ENCODE results near the gene CAD. TPM values are rescaled to one million over a fixed set of nuclear protein-coding genes. Genes with fewer than 3 reads are reported as not detected.

The CAD gene
- total and polyA plus RNA-seq, 2 donors (not counting 3 experiments of a cell fraction or from before 2014, with no cell fraction given), result 60.3 to 91.4 TPM

DNA sequence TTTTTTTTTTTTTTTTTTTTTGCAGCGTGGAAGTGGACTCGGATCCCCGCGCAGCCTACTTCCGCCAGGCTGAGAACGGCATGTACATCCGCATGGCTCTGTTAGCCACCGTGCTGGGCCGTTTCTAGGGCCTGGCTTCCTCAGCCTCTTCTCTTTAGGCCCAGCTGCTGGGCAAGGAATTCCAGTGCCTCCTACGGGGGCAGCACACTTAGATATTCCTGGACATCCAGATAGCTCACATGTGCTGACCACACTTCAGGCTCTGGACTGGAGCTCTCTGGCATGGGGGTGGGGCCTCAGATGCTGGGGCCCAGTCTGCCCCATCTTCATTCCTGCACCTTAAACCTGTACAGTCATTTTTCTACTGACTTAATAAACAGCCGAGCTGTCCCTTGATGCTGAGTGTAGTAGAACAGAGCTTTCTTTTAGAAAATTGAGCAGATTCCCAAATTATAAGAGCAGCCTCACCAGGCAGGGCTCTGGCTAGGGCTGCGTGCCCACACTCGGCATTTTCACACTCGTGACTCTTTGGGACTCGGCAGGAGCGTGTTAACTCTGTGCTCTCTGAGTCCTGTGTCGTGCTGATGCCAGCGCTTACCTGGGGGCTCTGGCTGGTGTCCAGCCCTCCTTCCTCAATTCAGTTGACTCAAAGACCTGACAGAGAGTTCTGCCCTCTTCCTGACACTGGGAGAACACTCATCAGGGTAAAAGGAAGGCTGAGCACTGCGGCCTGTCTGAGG is 26.4 kb downstream of the CAD start:
- no peak for TF ChIP-seq POLR2AphosphoS5 (IDR thresholded peaks at IDR 0.05; ENCODE audit: insufficient read depth, low read depth, low read length)
- TF ChIP-seq JUN (IDR thresholded peaks at IDR 0.05; ENCODE audit: borderline replicate concordance, insufficient read depth, insufficient read length, low read depth), result no peak
- H2AFZ ChIP-seq (ENCODE audit: low read depth, low read length), result no peak overlapping the region
- no peak overlapping the region for H3K4me2 ChIP-seq (ENCODE audit: insufficient read depth, low read length)
- no peaks in the 10 kb centered on the region for H3K9me1 ChIP-seq (replicated peaks; ENCODE audit: control insufficient read depth, extremely low read depth, insufficient read depth, low read length)
- H3K36me3 ChIP-seq (ENCODE audit: control insufficient read depth in 2 of 2, extremely low read depth in 1 of 2, insufficient read depth in 2 of 2, low read length in 2 of 2), result peaks cover 26 to 53% of the 10 kb centered on the region in 2 experiments
- intact Hi-C loops (cut with micrococcal nuclease), result no loop called here
- H3K9ac ChIP-seq (replicated peaks; ENCODE audit: extremely low read depth, insufficient read depth, low read length), result no peak overlapping the region
- no peaks in the 10 kb centered on the region for H4K20me1 ChIP-seq (replicated peaks; ENCODE audit: control insufficient read depth, extremely low read depth, insufficient read depth, low read length)
- H3K4me1 ChIP-seq (ENCODE audit: control insufficient read depth, extremely low read depth, insufficient read depth, low read length), result no peaks in the 10 kb centered on the region
- no peak overlapping the region for H3K27ac ChIP-seq (ENCODE audit: insufficient read depth, low read depth, low read length)
- dilution Hi-C loops (cut with MboI; ENCODE audit: extremely low pct_ligation_motif_present, low sequenced_read_pairs), result no loop called here
- H3K9me3 ChIP-seq (replicated peaks; ENCODE audit: control insufficient read depth, insufficient read depth, low read length), result no peaks in the 10 kb centered on the region
- H3K79me2 ChIP-seq (ENCODE audit: control insufficient read depth, insufficient read depth, low read length), result no peaks in the 10 kb centered on the region
- ChIA-PET CTCF (no interaction called here), POLR2A (no interaction called here)
- BruUV-seq (replicated peaks), result TSS peak; percentile 78
- DNase-seq (ENCODE audit: low read depth, low spot score) (no peak), FAIRE-seq (no peak)
- no peaks in the 10 kb centered on the region for H3K27me3 ChIP-seq (ENCODE audit: control insufficient read depth in 2 of 2, insufficient read depth in 2 of 2, low read length in 2 of 2)
- no peak overlapping the region for H3K4me3 ChIP-seq (replicated peaks in 1 of 3; ENCODE audit: insufficient read depth in 1 of 3, low read depth in 1 of 3, low read length in 3 of 3)

DNA sequence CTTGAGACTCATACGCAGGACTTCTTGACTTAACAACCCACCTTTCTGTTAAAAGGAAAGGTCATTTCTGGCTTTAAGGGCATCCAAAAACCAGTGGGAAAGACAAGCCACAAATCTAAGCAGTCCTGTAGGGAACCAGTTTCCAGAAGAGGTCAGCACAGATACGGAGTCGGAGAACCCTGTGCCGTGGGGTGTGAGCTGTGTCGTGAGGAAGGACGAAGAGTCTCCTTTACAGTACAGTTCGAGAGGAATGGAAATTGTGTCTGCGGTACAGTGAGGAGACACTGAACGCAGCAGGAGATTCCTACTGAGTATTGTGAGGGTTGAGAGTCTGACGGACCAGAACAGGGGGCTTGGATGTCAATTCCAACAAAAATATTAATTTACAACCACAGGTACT is 27.9 kb downstream of the CAD start:
- no peaks in the 10 kb centered on the region for H4K20me1 ChIP-seq (replicated peaks; ENCODE audit: control insufficient read depth, extremely low read depth, insufficient read depth, low read length)
- no peaks in the 10 kb centered on the region for H3K79me2 ChIP-seq (ENCODE audit: control insufficient read depth, insufficient read depth, low read length)
- intact Hi-C loops (cut with micrococcal nuclease) (loop anchor here (5.0 kb wide), 1 partner anchor 127 kb away; the partner anchor contains the start of genes EIF2B4 and SNX17), dilution Hi-C loops (cut with MboI; ENCODE audit: extremely low pct_ligation_motif_present, low sequenced_read_pairs) (no loop called here)
- no peak overlapping the region for H3K9ac ChIP-seq (replicated peaks; ENCODE audit: extremely low read depth, insufficient read depth, low read length)
- no peaks in the 10 kb centered on the region for H3K9me1 ChIP-seq (replicated peaks; ENCODE audit: control insufficient read depth, extremely low read depth, insufficient read depth, low read length)
- peak; percentile 31 for FAIRE-seq
- H2AFZ ChIP-seq (ENCODE audit: low read depth, low read length), result no peak overlapping the region
- H3K36me3 ChIP-seq (ENCODE audit: control insufficient read depth in 2 of 2, extremely low read depth in 1 of 2, insufficient read depth in 2 of 2, low read length in 2 of 2), result peaks cover 23 to 43% of the 10 kb centered on the region in 2 experiments
- no peak overlapping the region for H3K4me2 ChIP-seq (ENCODE audit: insufficient read depth, low read length)
- CTCF ChIA-PET, result interaction anchor here (0.6 to 1.1 kb wide), 4 partner anchors 35 to 58 kb away, joined by 3 to 4 read pairs (median 4); partner anchors contain the start of gene TRIM54
- POLR2A ChIA-PET, result no interaction called here
- H3K4me3 ChIP-seq (replicated peaks in 1 of 3; ENCODE audit: insufficient read depth in 1 of 3, low read depth in 1 of 3, low read length in 3 of 3), result no peak overlapping the region
- H3K9me3 ChIP-seq (replicated peaks; ENCODE audit: control insufficient read depth, insufficient read depth, low read length), result no peaks in the 10 kb centered on the region
- no peak for DNase-seq (ENCODE audit: low read depth, low spot score)
- H3K27ac ChIP-seq (ENCODE audit: insufficient read depth, low read depth, low read length), result no peak overlapping the region
- no peaks in the 10 kb centered on the region for H3K27me3 ChIP-seq (ENCODE audit: control insufficient read depth in 2 of 2, insufficient read depth in 2 of 2, low read length in 2 of 2)
- no TSS peak for BruUV-seq (replicated peaks)
- no peak for TF ChIP-seq MYC (IDR thresholded peaks at IDR 0.05; ENCODE audit: low read depth, low read length)
- no peak for TF ChIP-seq EZH2 (IDR thresholded peaks at IDR 0.05; ENCODE audit: borderline replicate concordance, low read depth, low read length, severe bottlenecking)
- TF ChIP-seq POLR2AphosphoS5 (IDR thresholded peaks at IDR 0.05; ENCODE audit: insufficient read depth, low read depth, low read length), result no peak
- TF ChIP-seq, protein P1, sequence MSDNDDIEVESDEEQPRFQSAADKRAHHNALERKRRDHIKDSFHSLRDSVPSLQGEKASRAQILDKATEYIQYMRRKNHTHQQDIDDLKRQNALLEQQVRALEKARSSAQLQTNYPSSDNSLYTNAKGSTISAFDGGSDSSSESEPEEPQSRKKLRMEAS (IDR thresholded peaks at IDR 0.05; ENCODE audit: insufficient read depth, insufficient read length), result no peak
- no peak for TF ChIP-seq JUN (IDR thresholded peaks at IDR 0.05; ENCODE audit: borderline replicate concordance, insufficient read depth, insufficient read length, low read depth)
- TF ChIP-seq, protein P2, sequence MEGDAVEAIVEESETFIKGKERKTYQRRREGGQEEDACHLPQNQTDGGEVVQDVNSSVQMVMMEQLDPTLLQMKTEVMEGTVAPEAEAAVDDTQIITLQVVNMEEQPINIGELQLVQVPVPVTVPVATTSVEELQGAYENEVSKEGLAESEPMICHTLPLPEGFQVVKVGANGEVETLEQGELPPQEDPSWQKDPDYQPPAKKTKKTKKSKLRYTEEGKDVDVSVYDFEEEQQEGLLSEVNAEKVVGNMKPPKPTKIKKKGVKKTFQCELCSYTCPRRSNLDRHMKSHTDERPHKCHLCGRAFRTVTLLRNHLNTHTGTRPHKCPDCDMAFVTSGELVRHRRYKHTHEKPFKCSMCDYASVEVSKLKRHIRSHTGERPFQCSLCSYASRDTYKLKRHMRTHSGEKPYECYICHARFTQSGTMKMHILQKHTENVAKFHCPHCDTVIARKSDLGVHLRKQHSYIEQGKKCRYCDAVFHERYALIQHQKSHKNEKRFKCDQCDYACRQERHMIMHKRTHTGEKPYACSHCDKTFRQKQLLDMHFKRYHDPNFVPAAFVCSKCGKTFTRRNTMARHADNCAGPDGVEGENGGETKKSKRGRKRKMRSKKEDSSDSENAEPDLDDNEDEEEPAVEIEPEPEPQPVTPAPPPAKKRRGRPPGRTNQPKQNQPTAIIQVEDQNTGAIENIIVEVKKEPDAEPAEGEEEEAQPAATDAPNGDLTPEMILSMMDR (IDR thresholded peaks at IDR 0.05; ENCODE audit: extremely low read depth in 1 of 2, insufficient read depth in 1 of 2, low read depth in 1 of 2, low read length in 2 of 2), result no peak
- TF ChIP-seq FOS (IDR thresholded peaks at IDR 0.05; ENCODE audit: borderline replicate concordance, insufficient read depth, low read length), result no peak
- peaks cover 11% of the 10 kb centered on the region for H3K4me1 ChIP-seq (ENCODE audit: control insufficient read depth, extremely low read depth, insufficient read depth, low read length)
